HepG2 (cell line): ENCODE data around the gene PPP6R2. TPM values are rescaled to one million over a fixed set of nuclear protein-coding genes. Genes with fewer than 3 reads are reported as not detected.
A peak's percentile ranks its signal among the peaks of the same experiment; 100 is the strongest.

Experiments
- CENPT ChIP-seq: sonication (generic); formaldehyde crosslinking; IDR thresholded peaks from 2 replicates; pipeline ENCODE4 v1.8.0; 2022; ENCODE audit warnings: low read depth, mild to moderate bottlenecking, moderate library complexity, missing genetic modification reagents
- DZIP1 ChIP-seq: sonication (generic); formaldehyde crosslinking; IDR thresholded peaks from 2 replicates; pipeline ENCODE4 v1.5.0; 2020; ENCODE audit warnings: mild to moderate bottlenecking, missing genetic modification reagents
- EEA1 ChIP-seq: sonication (generic); formaldehyde crosslinking; IDR thresholded peaks from 2 replicates; pipeline ENCODE4 v1.5.1; 2020; ENCODE audit warnings: mild to moderate bottlenecking, missing genetic modification reagents, borderline replicate concordance
- FOXK2 ChIP-seq: fragments of 450-650 bp; IDR thresholded peaks from 2 replicates; pipeline ENCODE4 v1.6.1; 2016
- KDM1A ChIP-seq: IDR thresholded peaks from 2 replicates; pipeline ENCODE4 v1.6.1; 2016; ENCODE audit warnings: missing compliant biosample characterization
- MAFG ChIP-seq: sonication (generic); formaldehyde crosslinking; IDR thresholded peaks from 2 replicates; pipeline ENCODE4 v1.5.1; 2020; ENCODE audit warnings: mild to moderate bottlenecking, missing genetic modification reagents
- MTA1 ChIP-seq: sonication (generic); formaldehyde crosslinking; IDR thresholded peaks from 2 replicates; pipeline ENCODE4 v1.4.0; 2020; ENCODE audit warnings: missing genetic modification reagents, mild to moderate bottlenecking, borderline replicate concordance
- PHF20 ChIP-seq: sonication (generic); formaldehyde crosslinking; IDR thresholded peaks from 2 replicates; pipeline ENCODE4 v1.5.0; 2020; ENCODE audit warnings: mild to moderate bottlenecking, missing genetic modification reagents
- PHF21A ChIP-seq: sonication (generic); formaldehyde crosslinking; IDR thresholded peaks from 2 replicates; pipeline ENCODE4 v1.5.0; 2020; ENCODE audit warnings: mild to moderate bottlenecking, missing genetic modification reagents
- SOX6 ChIP-seq, 2 experiments: fragments of 450-650 bp in 1 of 2; sonication (generic) in 1 of 2; formaldehyde crosslinking in 1 of 2; IDR thresholded peaks; 2 replicates each; pipeline versions ENCODE4 v1.4.0 to v1.6.1; 2017 to 2020; ENCODE audit warnings: antibody characterized with exemption in 1 of 2, mild to moderate bottlenecking in 1 of 2, missing genetic modification reagents in 1 of 2
- TCF12 ChIP-seq, 2 experiments: fragments of 450-650 bp in 1 of 2; sonication (generic) in 1 of 2; formaldehyde crosslinking in 1 of 2; IDR thresholded peaks; 2 replicates each; pipeline versions ENCODE4 v1.6.1 to v1.8.0; 2017 to 2022; ENCODE audit warnings: antibody characterized with exemption in 1 of 2, mild to moderate bottlenecking in 1 of 2, missing genetic modification reagents in 1 of 2, moderate library complexity in 1 of 2
- ZFP1 ChIP-seq: IDR thresholded peaks from 2 replicates; pipeline ENCODE4 v1.6.1; 2016
- ZHX2 ChIP-seq, 2 experiments: sonication (generic) in 1 of 2; formaldehyde crosslinking in 1 of 2; IDR thresholded peaks; 2 replicates each; pipeline versions ENCODE4 v1.6.1 to v1.9.0; 2014 to 2022; ENCODE audit warnings: antibody characterized with exemption in 1 of 2, borderline replicate concordance in 1 of 2, inconsistent platforms in 1 of 2, low read depth in 1 of 2, missing genetic modification reagents in 1 of 2
- ZNF326 ChIP-seq: sonication (generic); formaldehyde crosslinking; IDR thresholded peaks from 2 replicates; pipeline ENCODE4 v1.4.0; 2020; ENCODE audit warnings: missing genetic modification reagents, borderline replicate concordance
- ZNF337 ChIP-seq: sonication (generic); formaldehyde crosslinking; IDR thresholded peaks from 2 replicates; pipeline ENCODE4 v1.5.1; 2020; ENCODE audit warnings: missing genetic modification reagents, low read depth, mild to moderate bottlenecking, borderline replicate concordance
- ZNF550 ChIP-seq: sonication (generic); formaldehyde crosslinking; IDR thresholded peaks from 2 replicates; pipeline ENCODE4 v1.4.0; 2020; ENCODE audit warnings: mild to moderate bottlenecking, missing genetic modification reagents, borderline replicate concordance
- ZNF572 ChIP-seq: sonication (generic); formaldehyde crosslinking; IDR thresholded peaks from 2 replicates; pipeline ENCODE4 v1.5.1; 2020; ENCODE audit warnings: mild to moderate bottlenecking, missing genetic modification reagents
- ZNF724P ChIP-seq: sonication (generic); formaldehyde crosslinking; IDR thresholded peaks from 2 replicates; pipeline ENCODE4 v1.8.0; 2022; ENCODE audit warnings: missing genetic modification reagents, borderline replicate concordance
- ZNF782 ChIP-seq: sonication (generic); formaldehyde crosslinking; IDR thresholded peaks from 2 replicates; pipeline ENCODE4 v1.4.0; 2020; ENCODE audit warnings: missing genetic modification reagents, mild to moderate bottlenecking, borderline replicate concordance
- ZNF850 ChIP-seq: sonication (generic); formaldehyde crosslinking; conservative IDR thresholded peaks from 2 replicates; pipeline ENCODE4 v1.9.0; 2021; ENCODE audit warnings: mild to moderate bottlenecking, missing genetic modification reagents
- polyA plus RNA-seq, 8 experiments: library from polyadenylated mRNA; depleted of rRNA in 3 of 8; stranded (reverse) in 7 of 8; unstranded in 1 of 8; fragments of >200 nt; fragmentation: Illumina TruSeq in 4 of 8; extraction: Trizol in 4 of 8; gene quantifications; 2 replicates each; pipeline versions ENCODE4 v1.2.1 to v1.2.3, GENCODE V29; 2011 to 2016; ENCODE audit warnings: low read depth in 4 of 8, missing spikeins in 1 of 8, mixed read lengths in 1 of 8; ENCODE audit not compliant: insufficient read depth in 1 of 8
- total RNA-seq, 5 experiments: library from RNA; depleted of rRNA; stranded (reverse); fragments of >200 nt; fragmentation: Illumina TruSeq; extraction: Trizol; gene quantifications; 2 replicates each; pipeline ENCODE4 v1.2.3, GENCODE V29; 2016; ENCODE audit warnings: low read depth in 1 of 5

Gene PPP6R2
- total and polyA plus RNA-seq, 2 of the 13 experiments (the other 11 are each of a cell fraction or from before 2014, with no cell fraction given), result 55.0 to 102 TPM

- TF ChIP-seq DZIP1, result no peak
- TF ChIP-seq SOX6 (IDR thresholded peaks at IDR 0.05), result no peak
- TF ChIP-seq SOX6 (CRISPR knock-in tag; IDR thresholded peaks at IDR 0.05), result peak; percentile 39; the same call in 1 of the 2 replicates
- TF ChIP-seq TCF12 (IDR thresholded peaks at IDR 0.05), result no peak
- no peak for TF ChIP-seq TCF12 (CRISPR knock-in tag; IDR thresholded peaks at IDR 0.05)
- no peak for TF ChIP-seq PHF20
- no peak for TF ChIP-seq ZNF337 (CRISPR knock-in tag)
- peak; percentile 19; the same call in 1 of the 2 replicates for TF ChIP-seq ZHX2 (IDR thresholded peaks at IDR 0.05; ENCODE audit: low read depth)
- TF ChIP-seq ZHX2 (CRISPR knock-in tag; IDR thresholded peaks at IDR 0.05; ENCODE audit: borderline replicate concordance), result no peak
- TF ChIP-seq ZNF326 (CRISPR knock-in tag), result peak; percentile 94; the same call in 1 of the 2 replicates
- TF ChIP-seq ZFP1 (CRISPR knock-in tag), result no peak
- peak; percentile 45; the same call in 1 of the 2 replicates for TF ChIP-seq PHF21A (CRISPR knock-in tag)
- no peak for TF ChIP-seq ZNF572
- TF ChIP-seq MAFG (CRISPR knock-in tag), result no peak
- no peak for TF ChIP-seq EEA1
- TF ChIP-seq KDM1A (CRISPR knock-in tag), result no peak
- TF ChIP-seq MTA1 (CRISPR knock-in tag), result peak; percentile 48; the same call in 1 of the 2 replicates
- no peak for TF ChIP-seq FOXK2
- 0 out of 2 replicates have a peak, but pooled peaks have one; percentile 52 for TF ChIP-seq ZNF850 (CRISPR knock-in tag)
- TF ChIP-seq ZNF550 (CRISPR knock-in tag), result no peak
- TF ChIP-seq ZNF782 (CRISPR knock-in tag), result 0 out of 2 replicates have a peak, but pooled peaks have one; percentile 62
- no peak; the same call in 1 of the 2 replicates for TF ChIP-seq ZNF724P (CRISPR knock-in tag)
- TF ChIP-seq CENPT (CRISPR knock-in tag), result no peak
These were observed 142.3 kb downstream of the PPP6R2 start (continued) for GRCh38 chr22:50485221-50486131.
